Measurements from ENCODE around the gene SERTAD2. TPM values are rescaled to one million over a fixed set of nuclear protein-coding genes. Genes with fewer than 3 reads are reported as not detected.

The SERTAD2 gene
- total RNA-seq, 1 donor = 7.8 TPM

GRCh38 chr2:64650296-64650695 lies 3.4 kb downstream of the SERTAD2 start:
- H3K4me3 ChIP-seq (ENCODE audit: low read depth, low read length) = no peak overlapping the region
- TF ChIP-seq CTCF (IDR thresholded peaks at IDR 0.05; ENCODE audit: insufficient read depth, low read depth, low read length) = no peak
- no peak for DNase-seq (ENCODE audit: low read depth)

- no peak for TF ChIP-seq CTCF (IDR thresholded peaks at IDR 0.05; ENCODE audit: insufficient read depth, low read depth, low read length)
- no peak overlapping the region for H3K4me3 ChIP-seq (ENCODE audit: low read depth, low read length)
- no peak for DNase-seq (ENCODE audit: low read depth)
Observed at GRCh38 chr2:64649626-64650025, 4.1 kb downstream of the SERTAD2 start.

GRCh38 chr2:64649013-64649484 lies 4.7 kb downstream of the SERTAD2 start:
- no peak for DNase-seq (ENCODE audit: low read depth)
- no peak overlapping the region for H3K4me3 ChIP-seq (ENCODE audit: low read depth, low read length)
- TF ChIP-seq CTCF (IDR thresholded peaks at IDR 0.05; ENCODE audit: insufficient read depth, low read depth, low read length) = no peak

GRCh38 chr2:64646007-64646880 lies 7.5 kb downstream of the SERTAD2 start:
- TF ChIP-seq CTCF (IDR thresholded peaks at IDR 0.05; ENCODE audit: insufficient read depth, low read depth, low read length) = peak; percentile 94

GRCh38 chr2:64644458-64645382 lies 9.0 kb downstream of the SERTAD2 start:
- DNase-seq (ENCODE audit: low read depth) = peak; percentile 86
- H3K4me3 ChIP-seq (ENCODE audit: low read depth, low read length) = peak overlapping the region; percentile 51
- peak; percentile 27 for TF ChIP-seq CTCF (IDR thresholded peaks at IDR 0.05; ENCODE audit: insufficient read depth, low read depth, low read length)

More at GRCh38 chr2:64646007-64646880, 7.5 kb downstream of the SERTAD2 start:
- DNase-seq (ENCODE audit: low read depth) = peak; percentile 76
- no peak overlapping the region for H3K4me3 ChIP-seq (ENCODE audit: low read depth, low read length)

- TF ChIP-seq CTCF (IDR thresholded peaks at IDR 0.05; ENCODE audit: insufficient read depth, low read depth, low read length) = no peak
- H3K4me3 ChIP-seq (ENCODE audit: low read depth, low read length) = peak overlapping the region; percentile 51
- no peak for DNase-seq (ENCODE audit: low read depth)
Observed at GRCh38 chr2:64643838-64644457, 9.8 kb downstream of the SERTAD2 start.
